ENCODE results near the gene NHS.

Gene NHS

DNA sequence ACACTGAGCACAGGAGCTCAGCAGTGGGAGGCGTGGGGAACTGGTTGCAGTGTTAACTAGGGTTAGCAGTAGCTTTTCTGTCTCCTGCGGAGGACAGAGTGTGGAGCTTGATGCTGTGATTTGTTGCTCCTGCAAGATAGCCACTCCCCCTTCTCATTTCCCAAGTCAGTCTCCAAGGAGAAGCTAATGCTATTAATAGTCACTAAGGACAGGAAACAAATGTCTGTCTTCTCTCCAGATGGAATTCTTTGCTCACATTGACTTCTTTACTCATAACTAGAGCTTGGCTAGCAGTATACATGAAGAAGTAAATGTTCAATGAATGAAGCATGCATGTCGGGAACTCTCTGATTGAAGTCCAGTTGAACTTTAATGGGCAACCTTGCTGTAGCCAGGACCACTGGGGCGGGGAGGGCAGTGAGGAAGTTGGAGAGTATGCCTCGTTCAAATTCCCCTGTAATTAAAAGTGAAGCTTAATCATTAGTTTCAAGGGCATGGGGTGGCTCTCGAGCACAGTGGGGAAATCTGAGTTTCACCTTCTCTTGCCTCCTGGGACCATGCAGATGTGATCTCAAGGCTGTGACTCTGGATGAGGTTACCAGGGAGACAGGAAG lies 205.6 kb downstream of the NHS start:
- in situ Hi-C loops (cut with MboI; ENCODE audit: low sequenced_read_pairs), result no loop called here

GRCh38 chrX:17581641-17582040 lies 206.6 kb downstream of the NHS start:
- in situ Hi-C loops (cut with MboI; ENCODE audit: low sequenced_read_pairs), result no loop called here

DNA sequence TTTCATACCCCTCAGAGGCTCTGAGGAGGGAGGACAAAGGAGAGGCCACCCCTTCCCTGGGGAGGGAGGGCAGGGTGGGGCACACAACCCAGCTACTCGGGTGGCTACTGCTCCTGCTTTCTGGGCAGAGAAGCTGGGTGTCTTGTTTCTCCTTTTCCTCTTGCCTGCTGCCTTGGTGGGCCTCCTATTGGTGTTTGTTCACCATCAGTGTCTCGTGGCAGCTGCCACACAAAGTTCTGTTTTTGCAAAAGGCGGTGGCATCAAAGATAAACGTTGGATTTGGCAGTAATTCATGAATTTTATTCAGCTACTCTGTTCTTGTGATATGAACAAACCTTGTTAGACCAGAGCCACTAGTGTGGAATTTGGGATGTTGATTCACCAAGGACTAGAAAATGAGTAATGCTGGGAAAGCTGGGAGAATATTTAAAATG lies 209.3 kb downstream of the NHS start:
- in situ Hi-C loops (cut with MboI; ENCODE audit: low sequenced_read_pairs), result no loop called here

DNA sequence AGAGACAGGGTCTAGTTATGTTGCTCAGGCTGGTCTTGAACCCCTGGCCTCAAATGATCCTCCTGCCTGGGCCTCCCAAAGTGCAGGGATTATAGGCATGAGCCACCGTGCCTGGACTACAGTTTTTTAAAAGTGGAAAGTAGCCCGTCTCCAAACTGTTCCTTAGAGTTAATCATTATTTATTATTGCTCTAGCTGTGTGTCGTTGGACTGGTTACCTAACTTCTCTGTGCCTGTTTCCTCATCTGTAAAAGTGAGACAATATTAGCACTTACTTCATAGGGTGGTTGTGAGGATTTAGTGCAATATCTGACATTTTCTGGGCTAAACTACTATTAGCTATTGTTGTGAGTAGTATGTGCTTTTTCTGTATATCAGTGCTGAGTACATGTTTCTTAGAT lies 210.0 kb downstream of the NHS start:
- in situ Hi-C loops (cut with MboI; ENCODE audit: low sequenced_read_pairs), result no loop called here

GRCh38 chrX:17587366-17587765 lies 212.4 kb downstream of the NHS start:
- in situ Hi-C loops (cut with MboI; ENCODE audit: low sequenced_read_pairs), result no loop called here

GRCh38 chrX:17588303-17588702 lies 213.3 kb downstream of the NHS start:
- in situ Hi-C loops (cut with MboI; ENCODE audit: low sequenced_read_pairs), result no loop called here

DNA sequence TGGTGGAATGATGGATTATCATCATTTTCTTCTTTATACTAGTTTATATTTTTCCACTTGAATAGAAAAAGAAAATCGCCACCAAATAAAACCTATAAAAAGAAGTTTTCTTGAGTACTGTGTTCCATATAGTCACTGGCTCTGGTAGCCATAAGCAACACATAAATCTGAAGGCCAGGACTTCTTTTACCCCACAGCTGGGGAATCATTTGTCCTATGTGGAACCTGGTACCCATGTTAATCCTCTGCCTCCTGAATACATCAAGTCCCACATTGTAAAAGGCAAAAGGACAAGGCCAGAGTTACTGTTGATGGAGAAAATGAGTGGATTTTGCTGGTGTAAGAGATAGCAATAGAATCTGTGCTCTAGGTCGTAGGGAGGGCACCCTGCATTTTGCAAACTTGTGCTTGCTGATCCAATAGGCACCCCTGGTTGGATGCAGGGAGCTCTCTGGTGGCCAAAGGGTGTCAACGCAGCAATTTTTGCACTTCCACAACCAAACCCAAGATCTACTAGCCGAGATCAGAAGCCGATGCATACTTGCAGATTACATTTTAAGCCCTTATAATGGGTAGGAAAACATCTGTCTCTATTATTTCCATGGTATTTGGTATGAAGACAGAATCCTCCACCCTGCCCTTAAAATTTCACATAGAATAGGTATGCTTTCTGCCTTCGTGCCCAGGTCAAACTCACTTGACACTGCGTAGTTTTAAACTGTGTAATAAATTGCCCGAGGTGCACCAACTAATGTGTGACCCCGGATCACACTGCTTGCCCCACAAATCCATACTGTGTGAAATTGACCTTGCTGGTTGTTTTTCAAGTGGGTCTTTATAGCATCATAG lies 216.1 kb downstream of the NHS start:
- in situ Hi-C loops (cut with MboI; ENCODE audit: low sequenced_read_pairs), result no loop called here

- in situ Hi-C loops (cut with MboI; ENCODE audit: low sequenced_read_pairs), result no loop called here
Measured at GRCh38 chrX:17591741-17592110, 216.7 kb downstream of the NHS start.

GRCh38 chrX:17592117-17592516 lies 217.1 kb downstream of the NHS start:
- in situ Hi-C loops (cut with MboI; ENCODE audit: low sequenced_read_pairs), result no loop called here

DNA sequence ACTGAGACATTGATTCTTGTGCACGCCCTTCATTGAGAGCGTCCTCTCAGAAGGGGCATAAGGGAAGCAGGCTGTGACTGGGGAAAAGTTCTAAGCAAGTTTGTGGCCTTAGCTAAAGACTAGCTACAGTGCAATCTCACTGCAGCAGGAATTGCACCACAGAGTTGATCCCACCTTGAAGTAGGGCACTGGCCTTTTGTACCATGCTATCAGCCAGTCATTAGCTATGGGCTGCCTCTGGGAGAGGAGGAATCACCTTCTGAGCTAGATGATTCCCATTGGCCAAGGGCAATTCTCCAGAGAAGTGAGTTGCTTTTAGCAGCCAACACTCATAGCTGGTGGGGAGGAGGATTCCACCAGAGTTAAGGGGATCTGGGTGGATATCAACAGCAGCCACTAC lies 219.7 kb downstream of the NHS start:
- in situ Hi-C loops (cut with MboI; ENCODE audit: low sequenced_read_pairs), result no loop called here

- in situ Hi-C loops (cut with MboI; ENCODE audit: low sequenced_read_pairs), result no loop called here
Measured at GRCh38 chrX:17595456-17596035, 220.5 kb downstream of the NHS start.

GRCh38 chrX:17596061-17596460 lies 221.1 kb downstream of the NHS start:
- in situ Hi-C loops (cut with MboI; ENCODE audit: low sequenced_read_pairs), result no loop called here

GRCh38 chrX:17596546-17597205 lies 221.7 kb downstream of the NHS start:
- in situ Hi-C loops (cut with MboI; ENCODE audit: low sequenced_read_pairs), result no loop called here

GRCh38 chrX:17597327-17597726 lies 222.3 kb downstream of the NHS start:
- in situ Hi-C loops (cut with MboI; ENCODE audit: low sequenced_read_pairs), result no loop called here

DNA sequence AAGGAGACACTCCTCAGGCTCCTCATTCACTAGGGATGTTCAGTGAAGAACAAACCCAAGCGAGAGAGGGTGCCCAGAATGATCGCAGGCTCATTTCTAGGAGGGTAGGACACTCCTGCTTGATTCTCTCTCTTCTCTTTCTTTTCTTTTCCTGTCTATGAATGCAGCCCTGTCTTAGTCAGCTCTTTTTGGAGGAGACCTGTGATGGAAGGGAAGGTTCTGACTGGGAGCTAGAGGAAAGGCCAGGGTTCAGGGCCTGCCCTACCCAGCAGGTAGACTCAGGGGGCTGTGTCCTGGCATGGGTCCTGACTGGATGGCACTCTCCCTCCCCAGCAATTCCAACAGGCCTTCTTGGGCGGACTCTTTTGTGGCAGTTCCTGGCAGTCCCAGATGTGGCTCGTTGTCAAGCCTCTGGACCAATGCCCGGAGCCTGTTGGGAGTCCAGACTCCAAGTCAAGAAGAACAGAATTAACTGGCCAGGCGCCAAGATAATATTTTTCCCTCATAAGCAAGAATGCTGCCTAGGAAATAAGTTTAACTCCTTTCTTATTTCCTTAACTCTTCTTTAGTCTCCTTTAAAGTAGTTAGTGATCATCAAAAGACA lies 222.9 kb downstream of the NHS start:
- in situ Hi-C loops (cut with MboI; ENCODE audit: low sequenced_read_pairs), result no loop called here

GRCh38 chrX:17601441-17602200 lies 226.6 kb downstream of the NHS start:
- in situ Hi-C loops (cut with MboI; ENCODE audit: low sequenced_read_pairs), result no loop called here

DNA sequence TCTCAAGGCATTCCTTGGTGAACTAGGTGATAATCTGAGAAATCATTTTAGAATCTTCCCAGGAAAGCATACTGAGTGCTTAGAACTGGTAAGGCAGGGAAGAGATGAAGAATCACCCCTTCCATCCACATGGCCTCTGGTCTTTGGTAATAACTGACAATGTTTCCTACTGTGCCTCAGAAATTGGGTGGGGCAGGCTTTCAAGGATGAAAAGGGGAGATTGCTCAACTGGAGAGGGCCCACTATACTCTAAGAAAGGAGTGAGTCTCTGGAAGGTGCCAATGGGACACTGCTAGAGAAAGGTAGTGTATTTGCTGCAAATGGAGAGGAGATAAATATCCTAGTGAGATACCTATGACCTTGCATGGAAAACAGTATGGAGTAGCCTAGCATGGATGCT lies 227.2 kb downstream of the NHS start:
- in situ Hi-C loops (cut with MboI; ENCODE audit: low sequenced_read_pairs), result no loop called here

DNA sequence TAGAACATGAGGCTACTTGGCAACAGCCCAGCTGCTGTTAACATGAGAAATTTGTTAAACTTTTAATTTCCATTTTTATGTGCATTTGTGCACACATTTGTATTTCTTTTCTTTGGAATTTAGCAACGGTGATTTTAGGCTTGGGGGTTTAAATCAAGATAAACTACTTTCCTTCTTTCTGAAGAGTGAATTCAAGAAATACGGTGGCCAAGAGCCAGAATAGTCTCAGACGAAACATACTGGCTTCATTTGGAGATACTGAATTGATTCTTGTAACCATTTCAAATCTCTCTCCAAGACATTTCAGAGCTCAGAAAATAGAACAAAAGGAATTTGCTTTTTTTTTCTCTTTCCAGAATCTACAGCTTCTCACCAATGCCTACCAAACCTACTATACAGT lies 228.2 kb downstream of the NHS start:
- in situ Hi-C loops (cut with MboI; ENCODE audit: low sequenced_read_pairs), result no loop called here

- in situ Hi-C loops (cut with MboI; ENCODE audit: low sequenced_read_pairs), result no loop called here
Measured at GRCh38 chrX:17605676-17606075, 230.7 kb downstream of the NHS start.

DNA sequence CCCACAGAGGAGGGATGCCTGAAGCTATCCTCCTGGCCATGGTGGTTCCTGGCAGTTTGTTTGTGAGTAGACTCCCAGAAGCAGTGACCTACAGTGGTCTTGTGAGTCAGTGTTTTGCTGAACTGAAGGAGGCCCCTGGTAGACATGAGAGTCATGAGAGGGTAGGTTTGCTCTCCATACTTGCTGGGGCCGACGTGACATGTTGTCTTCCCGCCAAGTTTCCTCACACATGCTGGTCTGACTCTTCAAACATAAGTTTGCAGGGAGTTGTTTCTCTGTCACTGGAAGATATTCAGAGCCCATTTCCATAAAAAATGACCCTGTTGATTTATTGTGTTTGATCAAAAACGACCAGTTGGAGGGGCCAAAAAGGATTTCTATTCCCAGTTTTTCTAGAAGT lies 231.2 kb downstream of the NHS start:
- in situ Hi-C loops (cut with MboI; ENCODE audit: low sequenced_read_pairs), result no loop called here

DNA sequence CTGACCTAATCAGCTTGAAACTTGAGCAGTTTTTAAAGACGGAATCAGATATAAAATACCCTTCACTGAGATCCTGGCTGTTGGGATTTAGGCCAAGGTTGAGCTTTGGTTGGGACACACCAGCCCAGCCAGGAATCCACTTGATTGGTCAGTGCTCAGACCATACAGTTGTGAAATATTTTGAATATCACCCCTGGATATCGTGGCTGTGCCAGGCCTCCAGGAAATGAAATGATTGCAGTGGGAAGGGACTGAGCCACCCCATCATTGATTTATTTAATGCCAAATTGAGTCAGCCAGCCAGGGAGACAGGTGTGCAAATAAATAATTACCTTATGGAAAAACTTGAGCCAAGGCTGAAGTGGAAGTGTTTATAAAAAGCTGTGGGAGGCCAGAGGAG lies 233.9 kb downstream of the NHS start:
- in situ Hi-C loops (cut with MboI; ENCODE audit: low sequenced_read_pairs), result no loop called here
